HG03520 (cell line): ENCODE data around the gene PUS7.
A peak's percentile ranks its signal among the peaks of the same experiment; 100 is the strongest.
"Not testable (repeated sequence)": the region's sequence is repeated elsewhere in the genome, so short reads cannot be mapped to it uniquely, and the experiment has no call there.

Experiments
- ATAC-seq: cut with Tn5 transposase; IDR thresholded peaks from one replicate; pipeline ENCODE4 v1.9.1; 2021; ENCODE audit warnings: mild to moderate bottlenecking, moderate library complexity; ENCODE audit not compliant: unreplicated experiment

Gene PUS7

GRCh38 chr7:105521717-105522463, at the start of gene PUS7:
TSS of gene PUS7 (minus strand) at chr7:105522271. CDS start at chr7:105508512, 13,759 bp downstream.
- ATAC-seq: peak; percentile 74

GRCh38 chr7:105567821-105568220, 45.8 kb upstream of the PUS7 start:
- ATAC-seq: no peak

GRCh38 chr7:105567024-105567423, 45.0 kb upstream of the PUS7 start:
- ATAC-seq: no peak

- no peak for ATAC-seq
Observed at GRCh38 chr7:105565190-105565589, 43.1 kb upstream of the PUS7 start.

- no peak for ATAC-seq
Observed at GRCh38 chr7:105559926-105560325, 37.9 kb upstream of the PUS7 start.

GRCh38 chr7:105538339-105538738, 16.3 kb upstream of the PUS7 start:
- no peak for ATAC-seq

GRCh38 chr7:105532709-105533460, 10.8 kb upstream of the PUS7 start:
- ATAC-seq: no peak

GRCh38 chr7:105531792-105532671, 10.0 kb upstream of the PUS7 start, which contains the start of gene RINT1:
TSS of gene RINT1 (plus strand) at chr7:105532201. CDS start at chr7:105532316, 115 bp downstream.
- ATAC-seq: peak; percentile 89

GRCh38 chr7:105530546-105530945, 8.5 kb upstream of the PUS7 start:
- no peak for ATAC-seq

- no peak for ATAC-seq
Observed at GRCh38 chr7:105530126-105530525, 8.1 kb upstream of the PUS7 start.

- ATAC-seq: not testable (repeated sequence)
Observed at GRCh38 chr7:105527737-105528136, 5.7 kb upstream of the PUS7 start.

GRCh38 chr7:105524840-105525239, 2.8 kb upstream of the PUS7 start:
- no peak for ATAC-seq

GRCh38 chr7:105524423-105524822, 2.4 kb upstream of the PUS7 start:
- not testable (repeated sequence) for ATAC-seq

- peak; percentile 27 for ATAC-seq
Observed at GRCh38 chr7:105521027-105521716, 899 bp downstream of the PUS7 start.

GRCh38 chr7:105520620-105521019, 1.5 kb downstream of the PUS7 start:
- ATAC-seq: not testable (repeated sequence)

GRCh38 chr7:105519353-105519752, 2.7 kb downstream of the PUS7 start:
- ATAC-seq: no peak

- not testable (repeated sequence) for ATAC-seq
Observed at GRCh38 chr7:105515610-105516009, 6.5 kb downstream of the PUS7 start.

- no peak for ATAC-seq
Observed at GRCh38 chr7:105512926-105513526, 9.0 kb downstream of the PUS7 start.

GRCh38 chr7:105512415-105512814, 9.7 kb downstream of the PUS7 start:
- ATAC-seq: no peak

- no peak for ATAC-seq
Observed at GRCh38 chr7:105502173-105502572, 19.9 kb downstream of the PUS7 start.
